WTC11 (cell line): ENCODE results near the gene NTMT1. TPM values are rescaled to one million over a fixed set of nuclear protein-coding genes. Genes with fewer than 3 reads are reported as not detected.

Source experiments
- ATAC-seq: fragments of 200-7000 bp; cut with Tn5 transposase; 2 replicates; pipeline ENCODE4 v1.10.0; 2021; ENCODE audit warnings: mild to moderate bottlenecking, moderate library complexity
- CTCF ChIA-PET: fragments of 300-600 bp; sonication (Branson Sonifier 250); formaldehyde crosslinking; loops from one replicate; lab custom pipeline; 2021; ENCODE audit warnings: antibody characterized with exemption; lab: Charles Lee
- POLR2A ChIA-PET: fragments of 350-600 bp; sonication (Branson Sonifier 250); formaldehyde crosslinking; loops from one replicate; lab custom pipeline; 2021; ENCODE audit warnings: antibody characterized with exemption; lab: Charles Lee
- DNase-seq: peaks from one replicate; pipeline ENCODE4 v3.0.0; 2021; ENCODE audit warnings: low spot score
- H3K27ac Mint-ChIP-seq: 2 replicates; pipeline ENCODE4 v1.8.0; 2021; ENCODE audit warnings: mixed read lengths
- H3K27me3 Mint-ChIP-seq: 2 replicates; pipeline ENCODE4 v1.8.0; 2021; ENCODE audit warnings: low read depth, mild to moderate bottlenecking, moderate library complexity, mixed read lengths
- H3K36me3 Mint-ChIP-seq: 2 replicates; pipeline ENCODE4 v1.8.0; 2021; ENCODE audit warnings: mixed read lengths
- H3K4me1 Mint-ChIP-seq: 2 replicates; pipeline ENCODE4 v1.8.0; 2022; ENCODE audit warnings: mixed read lengths
- H3K4me3 Mint-ChIP-seq: 2 replicates; pipeline ENCODE4 v1.8.0; 2021; ENCODE audit warnings: mild to moderate bottlenecking, moderate library complexity, mixed read lengths
- H3K9me3 Mint-ChIP-seq: 2 replicates; pipeline ENCODE4 v1.8.0; 2021; ENCODE audit warnings: mixed read lengths
- CDX4 ChIP-seq: fragments of 250-450 bp; sonication (Bioruptor Pico); IDR thresholded peaks from 2 replicates; pipeline ENCODE4 v1.9.0; 2021; ENCODE audit warnings: moderate library complexity, mild to moderate bottlenecking, inconsistent platforms, borderline replicate concordance
- ESRRA ChIP-seq: sonication (generic); formaldehyde crosslinking; IDR thresholded peaks from 2 replicates; pipeline ENCODE4 v1.8.1; 2022; ENCODE audit warnings: mild to moderate bottlenecking, missing genetic modification reagents, borderline replicate concordance
- GRHL2 ChIP-seq: fragments of 250-450 bp; sonication (Bioruptor Pico); IDR thresholded peaks from 2 replicates; pipeline ENCODE4 v1.8.0; 2022; ENCODE audit warnings: mild to moderate bottlenecking, moderate library complexity; ENCODE audit not compliant: insufficient replicate concordance, severe bottlenecking
- IRF1 ChIP-seq: sonication (generic); formaldehyde crosslinking; IDR thresholded peaks from 2 replicates; pipeline ENCODE4 v1.8.0; 2023; ENCODE audit warnings: missing genetic modification reagents
- NR3C1 ChIP-seq: sonication (generic); formaldehyde crosslinking; conservative IDR thresholded peaks from 2 replicates; pipeline ENCODE4 v1.8.1; 2023; ENCODE audit warnings: low read depth, mild to moderate bottlenecking, missing genetic modification reagents
- PRDM15 ChIP-seq: sonication (generic); formaldehyde crosslinking; IDR thresholded peaks from 2 replicates; pipeline ENCODE4 v1.8.0; 2022; ENCODE audit warnings: missing genetic modification reagents
- TP53 ChIP-seq: sonication (generic); formaldehyde crosslinking; IDR thresholded peaks from 2 replicates; pipeline ENCODE4 v1.8.1; 2023; ENCODE audit warnings: mild to moderate bottlenecking, missing genetic modification reagents
- ZBTB21 ChIP-seq: sonication (generic); formaldehyde crosslinking; IDR thresholded peaks from 2 replicates; pipeline ENCODE4 v1.8.1; 2023; ENCODE audit warnings: mild to moderate bottlenecking, missing genetic modification reagents, borderline replicate concordance
- ZNF121 ChIP-seq: sonication (generic); formaldehyde crosslinking; IDR thresholded peaks from 2 replicates; pipeline ENCODE4 v1.8.0; 2023; ENCODE audit warnings: missing genetic modification reagents
- ZNF219 ChIP-seq: sonication (generic); formaldehyde crosslinking; IDR thresholded peaks from 2 replicates; pipeline ENCODE4 v1.8.0; 2023; ENCODE audit warnings: missing genetic modification reagents, mild to moderate bottlenecking, borderline replicate concordance
- ZNF512 ChIP-seq: sonication (generic); formaldehyde crosslinking; IDR thresholded peaks from 2 replicates; pipeline ENCODE4 v1.8.1; 2022; ENCODE audit warnings: missing genetic modification reagents, borderline replicate concordance
- total RNA-seq: library from RNA; stranded (reverse); gene quantifications from 3 replicates; pipeline ENCODE4 v1.2.3, GENCODE V29; 2021
- TF ChIP-seq, protein P1 (sequence below): sonication (generic); formaldehyde crosslinking; IDR thresholded peaks from 2 replicates; pipeline ENCODE4 v1.8.1; 2022; ENCODE audit warnings: low read depth, missing genetic modification reagents, borderline replicate concordance
- TF ChIP-seq, protein P2 (sequence below): sonication (generic); formaldehyde crosslinking; conservative IDR thresholded peaks from 2 replicates; pipeline ENCODE4 v1.8.1; 2023; ENCODE audit warnings: mild to moderate bottlenecking, low read depth, missing genetic modification reagents, moderate library complexity
- TF ChIP-seq, protein P3 (sequence below): sonication (generic); formaldehyde crosslinking; IDR thresholded peaks from 2 replicates; pipeline ENCODE4 v1.8.0; 2022; ENCODE audit warnings: mild to moderate bottlenecking, missing genetic modification reagents

Gene NTMT1
- total RNA-seq, 1 experiment from 2014 or later, result 71.1 TPM

- ATAC-seq, result no peak
- Mint-ChIP-seq H3K4me1 (peaks cover 47% of the 10 kb centered on the region), H3K4me3 (no peak overlapping the region), H3K27ac (no peak overlapping the region), H3K36me3 (no peaks in the 10 kb centered on the region), H3K27me3 (peaks cover 10% of the 10 kb centered on the region), H3K9me3 (no peaks in the 10 kb centered on the region)
- ChIA-PET POLR2A (no interaction called here), CTCF (interaction anchor here (0.9 to 1.2 kb wide), 2 partner anchors 42 to 461 kb away, joined by 3 read pairs; no protein-coding TSS in a partner anchor)
- DNase-seq, result no peak
- no peak for TF ChIP-seq ZNF219
- no peak for TF ChIP-seq ZNF121 (CRISPR knock-in tag)
- TF ChIP-seq, protein P1, sequence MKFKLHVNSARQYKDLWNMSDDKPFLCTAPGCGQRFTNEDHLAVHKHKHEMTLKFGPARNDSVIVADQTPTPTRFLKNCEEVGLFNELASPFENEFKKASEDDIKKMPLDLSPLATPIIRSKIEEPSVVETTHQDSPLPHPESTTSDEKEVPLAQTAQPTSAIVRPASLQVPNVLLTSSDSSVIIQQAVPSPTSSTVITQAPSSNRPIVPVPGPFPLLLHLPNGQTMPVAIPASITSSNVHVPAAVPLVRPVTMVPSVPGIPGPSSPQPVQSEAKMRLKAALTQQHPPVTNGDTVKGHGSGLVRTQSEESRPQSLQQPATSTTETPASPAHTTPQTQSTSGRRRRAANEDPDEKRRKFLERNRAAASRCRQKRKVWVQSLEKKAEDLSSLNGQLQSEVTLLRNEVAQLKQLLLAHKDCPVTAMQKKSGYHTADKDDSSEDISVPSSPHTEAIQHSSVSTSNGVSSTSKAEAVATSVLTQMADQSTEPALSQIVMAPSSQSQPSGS, result no peak
- TF ChIP-seq NR3C1, result no peak
- TF ChIP-seq PRDM15 (CRISPR knock-in tag), result no peak
- no peak for TF ChIP-seq GRHL2 (CRISPR knock-in tag)
- no peak for TF ChIP-seq TP53 (CRISPR knock-in tag)
- TF ChIP-seq, protein P2, sequence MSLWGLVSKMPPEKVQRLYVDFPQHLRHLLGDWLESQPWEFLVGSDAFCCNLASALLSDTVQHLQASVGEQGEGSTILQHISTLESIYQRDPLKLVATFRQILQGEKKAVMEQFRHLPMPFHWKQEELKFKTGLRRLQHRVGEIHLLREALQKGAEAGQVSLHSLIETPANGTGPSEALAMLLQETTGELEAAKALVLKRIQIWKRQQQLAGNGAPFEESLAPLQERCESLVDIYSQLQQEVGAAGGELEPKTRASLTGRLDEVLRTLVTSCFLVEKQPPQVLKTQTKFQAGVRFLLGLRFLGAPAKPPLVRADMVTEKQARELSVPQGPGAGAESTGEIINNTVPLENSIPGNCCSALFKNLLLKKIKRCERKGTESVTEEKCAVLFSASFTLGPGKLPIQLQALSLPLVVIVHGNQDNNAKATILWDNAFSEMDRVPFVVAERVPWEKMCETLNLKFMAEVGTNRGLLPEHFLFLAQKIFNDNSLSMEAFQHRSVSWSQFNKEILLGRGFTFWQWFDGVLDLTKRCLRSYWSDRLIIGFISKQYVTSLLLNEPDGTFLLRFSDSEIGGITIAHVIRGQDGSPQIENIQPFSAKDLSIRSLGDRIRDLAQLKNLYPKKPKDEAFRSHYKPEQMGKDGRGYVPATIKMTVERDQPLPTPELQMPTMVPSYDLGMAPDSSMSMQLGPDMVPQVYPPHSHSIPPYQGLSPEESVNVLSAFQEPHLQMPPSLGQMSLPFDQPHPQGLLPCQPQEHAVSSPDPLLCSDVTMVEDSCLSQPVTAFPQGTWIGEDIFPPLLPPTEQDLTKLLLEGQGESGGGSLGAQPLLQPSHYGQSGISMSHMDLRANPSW (CRISPR knock-in tag), result no peak
- no peak for TF ChIP-seq CDX4
- no peak for TF ChIP-seq ESRRA (CRISPR knock-in tag)
- no peak for TF ChIP-seq ZNF512 (CRISPR knock-in tag)
- TF ChIP-seq ZBTB21 (CRISPR knock-in tag), result no peak
- TF ChIP-seq IRF1 (CRISPR knock-in tag), result no peak
- TF ChIP-seq, protein P3, sequence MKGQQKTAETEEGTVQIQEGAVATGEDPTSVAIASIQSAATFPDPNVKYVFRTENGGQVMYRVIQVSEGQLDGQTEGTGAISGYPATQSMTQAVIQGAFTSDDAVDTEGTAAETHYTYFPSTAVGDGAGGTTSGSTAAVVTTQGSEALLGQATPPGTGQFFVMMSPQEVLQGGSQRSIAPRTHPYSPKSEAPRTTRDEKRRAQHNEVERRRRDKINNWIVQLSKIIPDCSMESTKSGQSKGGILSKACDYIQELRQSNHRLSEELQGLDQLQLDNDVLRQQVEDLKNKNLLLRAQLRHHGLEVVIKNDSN (CRISPR knock-in tag), result no peak
Observed at GRCh38 chr9:129604056-129604765, 21.8 kb upstream of the NTMT1 start.
